ENCODE measurements around the gene TCF23.
A peak's percentile ranks its signal among the peaks of the same experiment; 100 is the strongest.
"Not testable (repeated sequence)": the region's sequence is repeated elsewhere in the genome, so short reads cannot be mapped to it uniquely, and the experiment has no call there.

TCF23 gene

GRCh38 chr2:27148801-27149439 is at the start of gene TCF23:
Gene TCF23 (plus strand): TSS chr2:27149004. CDS start chr2:27149134, 130 bp downstream.
- Mint-ChIP-seq H3K27me3 (ENCODE audit: low read depth) (peaks cover 7% of the 10 kb centered on the region), H3K9me3 (no peaks in the 10 kb centered on the region), H3K4me1 (ENCODE audit: low read depth) (no peaks in the 10 kb centered on the region), H3K4me3 (no peak within 1 kb of the TSS), H3K36me3 (ENCODE audit: low read depth) (no peaks in the 10 kb centered on the region), H3K27ac (no peak within 1 kb of the TSS)

GRCh38 chr2:27099334-27099955 is 49.4 kb upstream of the TCF23 start:
- no peaks in the 10 kb centered on the region for H3K9me3 Mint-ChIP-seq
- H3K27me3 Mint-ChIP-seq (ENCODE audit: low read depth), result no peaks in the 10 kb centered on the region
- H3K27ac Mint-ChIP-seq, result no peak overlapping the region
- peaks cover 7% of the 10 kb centered on the region for H3K36me3 Mint-ChIP-seq (ENCODE audit: low read depth)
- H3K4me1 Mint-ChIP-seq (ENCODE audit: low read depth), result peaks cover 14% of the 10 kb centered on the region
- no peak overlapping the region for H3K4me3 Mint-ChIP-seq

- H3K27ac Mint-ChIP-seq, result no peak overlapping the region
- H3K27me3 Mint-ChIP-seq (ENCODE audit: low read depth), result no peaks in the 10 kb centered on the region
- no peaks in the 10 kb centered on the region for H3K9me3 Mint-ChIP-seq
- H3K36me3 Mint-ChIP-seq (ENCODE audit: low read depth), result peaks cover 7% of the 10 kb centered on the region
- H3K4me3 Mint-ChIP-seq, result no peak overlapping the region
- H3K4me1 Mint-ChIP-seq (ENCODE audit: low read depth), result peaks cover 14% of the 10 kb centered on the region
These were observed 48.8 kb upstream of the TCF23 start for GRCh38 chr2:27100036-27100435.

GRCh38 chr2:27102329-27102728 is 46.5 kb upstream of the TCF23 start:
- H3K36me3 Mint-ChIP-seq (ENCODE audit: low read depth), result peaks cover 7% of the 10 kb centered on the region
- no peaks in the 10 kb centered on the region for H3K27me3 Mint-ChIP-seq (ENCODE audit: low read depth)
- no peaks in the 10 kb centered on the region for H3K9me3 Mint-ChIP-seq
- no peak overlapping the region for H3K4me3 Mint-ChIP-seq
- peaks cover 3% of the 10 kb centered on the region for H3K4me1 Mint-ChIP-seq (ENCODE audit: low read depth)
- no peak overlapping the region for H3K27ac Mint-ChIP-seq

- Mint-ChIP-seq H3K9me3 (no peaks in the 10 kb centered on the region), H3K4me1 (ENCODE audit: low read depth) (no peaks in the 10 kb centered on the region), H3K27ac (no peak overlapping the region), H3K4me3 (no peak overlapping the region), H3K36me3 (ENCODE audit: low read depth) (no peaks in the 10 kb centered on the region), H3K27me3 (ENCODE audit: low read depth) (peaks cover 3% of the 10 kb centered on the region)
These were observed 42.8 kb upstream of the TCF23 start for GRCh38 chr2:27105981-27106380.

GRCh38 chr2:27108221-27108620 is 40.6 kb upstream of the TCF23 start:
- H3K9me3 Mint-ChIP-seq, result no peaks in the 10 kb centered on the region
- H3K4me1 Mint-ChIP-seq (ENCODE audit: low read depth), result no peaks in the 10 kb centered on the region
- no peak overlapping the region for H3K27ac Mint-ChIP-seq
- H3K4me3 Mint-ChIP-seq, result no peak overlapping the region
- H3K36me3 Mint-ChIP-seq (ENCODE audit: low read depth), result no peaks in the 10 kb centered on the region
- H3K27me3 Mint-ChIP-seq (ENCODE audit: low read depth), result peaks cover 3% of the 10 kb centered on the region

- no peak overlapping the region for H3K27ac Mint-ChIP-seq
These were observed 39.7 kb upstream of the TCF23 start for GRCh38 chr2:27109083-27109482.

GRCh38 chr2:27110603-27111352 is 38.0 kb upstream of the TCF23 start:
- not testable (repeated sequence) for H3K4me1 Mint-ChIP-seq (ENCODE audit: low read depth); H3K27ac Mint-ChIP-seq; H3K36me3 Mint-ChIP-seq (ENCODE audit: low read depth); H3K27me3 Mint-ChIP-seq (ENCODE audit: low read depth); H3K4me3 Mint-ChIP-seq; H3K9me3 Mint-ChIP-seq

More at GRCh38 chr2:27109083-27109482, 39.7 kb upstream of the TCF23 start:
- Mint-ChIP-seq H3K4me1 (ENCODE audit: low read depth) (no peaks in the 10 kb centered on the region), H3K9me3 (no peaks in the 10 kb centered on the region), H3K36me3 (ENCODE audit: low read depth) (no peaks in the 10 kb centered on the region), H3K4me3 (no peak overlapping the region), H3K27me3 (ENCODE audit: low read depth) (peaks cover 3% of the 10 kb centered on the region)

- not testable (repeated sequence) for H3K27ac Mint-ChIP-seq; H3K4me1 Mint-ChIP-seq (ENCODE audit: low read depth); H3K27me3 Mint-ChIP-seq (ENCODE audit: low read depth); H3K36me3 Mint-ChIP-seq (ENCODE audit: low read depth); H3K9me3 Mint-ChIP-seq; H3K4me3 Mint-ChIP-seq
These were observed 37.3 kb upstream of the TCF23 start for GRCh38 chr2:27111392-27112078.

- Mint-ChIP-seq H3K27me3 (ENCODE audit: low read depth) (peaks cover 38% of the 10 kb centered on the region), H3K4me3 (no peak overlapping the region), H3K9me3 (no peaks in the 10 kb centered on the region), H3K27ac (no peak overlapping the region), H3K4me1 (ENCODE audit: low read depth) (peaks cover 3% of the 10 kb centered on the region), H3K36me3 (ENCODE audit: low read depth) (no peaks in the 10 kb centered on the region)
These were observed 33.3 kb upstream of the TCF23 start for GRCh38 chr2:27115519-27115918.

- Mint-ChIP-seq H3K27ac (no peak overlapping the region), H3K27me3 (ENCODE audit: low read depth) (peaks cover 59% of the 10 kb centered on the region), H3K4me1 (ENCODE audit: low read depth) (peaks cover 5% of the 10 kb centered on the region), H3K4me3 (no peak overlapping the region), H3K9me3 (no peaks in the 10 kb centered on the region), H3K36me3 (ENCODE audit: low read depth) (no peaks in the 10 kb centered on the region)
These were observed 30.7 kb upstream of the TCF23 start for GRCh38 chr2:27117995-27118524.

- peak within 1 kb of the TSS; percentile 67 for H3K4me3 Mint-ChIP-seq
- H3K9me3 Mint-ChIP-seq, result no peaks in the 10 kb centered on the region
- H3K4me1 Mint-ChIP-seq (ENCODE audit: low read depth), result peaks cover 9% of the 10 kb centered on the region
- H3K27me3 Mint-ChIP-seq (ENCODE audit: low read depth), result peaks cover 62% of the 10 kb centered on the region
- H3K36me3 Mint-ChIP-seq (ENCODE audit: low read depth), result no peaks in the 10 kb centered on the region
- H3K27ac Mint-ChIP-seq, result no peak within 1 kb of the TSS
These were observed 30.1 kb upstream of the TCF23 start, which contains the start of gene CGREF1 for GRCh38 chr2:27118525-27119329. Gene CGREF1 (minus strand): TSS chr2:27119128. CDS start chr2:27104366, 14,762 bp downstream.

GRCh38 chr2:27119330-27119670 is 29.5 kb upstream of the TCF23 start:
- Mint-ChIP-seq H3K27me3 (ENCODE audit: low read depth) (peaks cover 60% of the 10 kb centered on the region), H3K4me3 (peak overlapping the region; percentile 67), H3K4me1 (ENCODE audit: low read depth) (peaks cover 11% of the 10 kb centered on the region)
- not testable (repeated sequence) for H3K36me3 Mint-ChIP-seq (ENCODE audit: low read depth); H3K27ac Mint-ChIP-seq; H3K9me3 Mint-ChIP-seq

- Mint-ChIP-seq H3K4me1 (ENCODE audit: low read depth) (peaks cover 11% of the 10 kb centered on the region), H3K27me3 (ENCODE audit: low read depth) (peaks cover 54% of the 10 kb centered on the region), H3K27ac (no peak overlapping the region), H3K4me3 (no peak overlapping the region), H3K9me3 (no peaks in the 10 kb centered on the region), H3K36me3 (ENCODE audit: low read depth) (no peaks in the 10 kb centered on the region)
These were observed 26.9 kb upstream of the TCF23 start for GRCh38 chr2:27121906-27122305.

Measured in T-helper 1 cell treated with Interleukin-12 subunit alpha and Interleukin-12 subunit beta and Interleukin-4 antibody, amounts not matched to agents 30 μg/mL and 1 μg/mL, for 36 hours (primary cell).